IMR-90 (cell line): ENCODE results near the gene GTPBP10. TPM values are rescaled to one million over a fixed set of nuclear protein-coding genes. Genes with fewer than 3 reads are reported as not detected.
A peak's percentile ranks its signal among the peaks of the same experiment; 100 is the strongest.

Experiments used
- ATAC-seq: fragments of 200-7000 bp; cut with Tn5 transposase; 2 replicates; pipeline ENCODE4 v1.9.1; 2020; ENCODE audit warnings: low read depth, mild to moderate bottlenecking, moderate library complexity
- BruUV-seq: library from RNA; stranded (reverse); fragments of 400-500 nt; replicated peaks from 2 replicates; lab custom pipeline; 2021; lab: Mats Ljungman, UMichigan
- CTCF ChIA-PET: fragments of 300-600 bp; formaldehyde crosslinking; extraction: SDS; loops from one replicate; lab custom pipeline; 2021; ENCODE audit warnings: antibody characterized with exemption; lab: Yijun Ruan, JAX
- POLR2A ChIA-PET: fragments of 300-600 bp; sonication (Branson Sonifier 250); formaldehyde crosslinking; loops from one replicate; lab custom pipeline; 2022; ENCODE audit warnings: antibody characterized with exemption; ENCODE audit not compliant: unreplicated experiment; lab: Charles Lee
- DNase-seq: peaks from one replicate; pipeline ENCODE4 v3.0.0; 2013
- H2AFZ ChIP-seq: replicated peaks from 2 replicates; pipeline ENCODE3; 2013; ENCODE audit warnings: low read length, mild to moderate bottlenecking; ENCODE audit not compliant: poor library complexity
- H2AK5ac ChIP-seq: 2 replicates; pipeline ENCODE4 v1.6.1; 2013; ENCODE audit warnings: low read depth, low read length, inconsistent platforms
- H2AK9ac ChIP-seq: replicated peaks from 2 replicates; pipeline ENCODE3; 2013; ENCODE audit warnings: mild to moderate bottlenecking, low read depth, low read length, moderate library complexity; ENCODE audit not compliant: poor library complexity
- H2BK120ac ChIP-seq: 2 replicates; pipeline ENCODE4 v1.6.1; 2013; ENCODE audit warnings: low read depth, low read length, inconsistent platforms
- H2BK15ac ChIP-seq: 3 replicates; pipeline ENCODE4 v1.6.1; 2013; ENCODE audit warnings: low read depth, low read length, inconsistent platforms
- H2BK20ac ChIP-seq: 2 replicates; pipeline ENCODE4 v1.6.1; 2013; ENCODE audit warnings: low read depth, mild to moderate bottlenecking, inconsistent platforms, low read length, moderate library complexity
- H2BK5ac ChIP-seq: 2 replicates; pipeline ENCODE4 v1.6.1; 2013; ENCODE audit warnings: mild to moderate bottlenecking, low read depth, low read length, inconsistent platforms; ENCODE audit not compliant: poor library complexity, severe bottlenecking
- H3K14ac ChIP-seq: replicated peaks from 2 replicates; pipeline ENCODE4 v1.6.1; 2013; ENCODE audit warnings: low read depth, low read length, inconsistent platforms
- H3K18ac ChIP-seq: 2 replicates; pipeline ENCODE4 v1.6.1; 2013; ENCODE audit warnings: low read depth, low read length, control low read depth
- H3K23ac ChIP-seq: 2 replicates; pipeline ENCODE4 v1.6.1; 2013; ENCODE audit warnings: low read depth, low read length, inconsistent platforms
- H3K27ac ChIP-seq: 2 replicates; pipeline ENCODE4 v1.5.1; 2013; ENCODE audit warnings: mild to moderate bottlenecking, control low read depth, low read length; ENCODE audit not compliant: insufficient read depth
- H3K27me3 ChIP-seq: 2 replicates; pipeline ENCODE4 v1.6.1; 2013; ENCODE audit warnings: low read length; ENCODE audit not compliant: control insufficient read depth, insufficient read depth
- H3K36me3 ChIP-seq: 2 replicates; pipeline ENCODE4 v1.6.1; 2013; ENCODE audit warnings: low read length, mixed read lengths; ENCODE audit not compliant: control insufficient read depth, insufficient read depth
- H3K4ac ChIP-seq: 2 replicates; pipeline ENCODE4 v1.6.1; 2013; ENCODE audit warnings: low read depth, low read length, inconsistent platforms
- H3K4me1 ChIP-seq: 2 replicates; pipeline ENCODE4 v1.6.1; 2013; ENCODE audit warnings: low read length, mixed read lengths; ENCODE audit not compliant: control insufficient read depth, insufficient read depth
- H3K4me2 ChIP-seq: 2 replicates; pipeline ENCODE4 v1.6.1; 2013; ENCODE audit warnings: low read depth, mild to moderate bottlenecking, control low read depth, low read length, moderate library complexity
- H3K4me3 ChIP-seq: 2 replicates; pipeline ENCODE4 v1.5.1; 2013; ENCODE audit warnings: low read depth, mild to moderate bottlenecking, control low read depth, low read length, moderate library complexity; ENCODE audit not compliant: insufficient read depth
- H3K56ac ChIP-seq: 2 replicates; pipeline ENCODE4 v1.6.1; 2013; ENCODE audit warnings: low read length, inconsistent platforms; ENCODE audit not compliant: insufficient read depth; ENCODE audit errors: extremely low read depth
- H3K79me1 ChIP-seq, 2 experiments: 2 replicates each; pipeline ENCODE4 v1.6.1; 2013; ENCODE audit warnings: low read length in 2 of 2, inconsistent platforms in 1 of 2, low read depth in 1 of 2
- H3K9ac ChIP-seq: 2 replicates; pipeline ENCODE4 v1.6.1; 2013; ENCODE audit warnings: low read depth, low read length, control low read depth
- H3K9me1 ChIP-seq: 2 replicates; pipeline ENCODE4 v1.6.1; 2013; ENCODE audit warnings: low read length, inconsistent platforms; ENCODE audit not compliant: insufficient read depth
- H3K9me3 ChIP-seq: 2 replicates; pipeline ENCODE4 v1.6.1; 2013; ENCODE audit warnings: low read length; ENCODE audit not compliant: control insufficient read depth, insufficient read depth
- H4K20me1 ChIP-seq: 2 replicates; pipeline ENCODE4 v1.6.1; 2013; ENCODE audit warnings: low read length, inconsistent platforms; ENCODE audit not compliant: insufficient read depth
- H4K5ac ChIP-seq: 2 replicates; pipeline ENCODE4 v1.6.1; 2013; ENCODE audit warnings: mild to moderate bottlenecking, low read depth, low read length, control low read depth
- H4K8ac ChIP-seq, 2 experiments: 2 replicates each; pipeline ENCODE4 v1.6.1; 2013; ENCODE audit warnings: low read depth in 2 of 2, low read length in 2 of 2, control low read depth in 1 of 2, inconsistent platforms in 1 of 2
- H4K91ac ChIP-seq: 2 replicates; pipeline ENCODE4 v1.6.1; 2013; ENCODE audit warnings: low read depth, low read length, inconsistent platforms; ENCODE audit not compliant: insufficient read depth
- BHLHE40 ChIP-seq: fragments of 150-350 bp; IDR thresholded peaks from 2 replicates; pipeline ENCODE4 v1.6.1; 2016; ENCODE audit warnings: mild to moderate bottlenecking, low read depth, low read length
- CEBPB ChIP-seq: IDR thresholded peaks from 2 replicates; pipeline ENCODE4 v1.6.1; 2012; ENCODE audit warnings: low read depth, low read length, improper control_type of control experiment
- FOS ChIP-seq: fragments of 150-350 bp; IDR thresholded peaks from 2 replicates; pipeline ENCODE4 v1.6.1; 2016; ENCODE audit warnings: low read depth, low read length
- MXI1 ChIP-seq: IDR thresholded peaks from 2 replicates; pipeline ENCODE4 v1.6.1; 2012; ENCODE audit warnings: low read depth, mild to moderate bottlenecking, low read length, moderate library complexity, borderline replicate concordance
- NFE2L2 ChIP-seq: fragments of 150-350 bp; IDR thresholded peaks from 2 replicates; pipeline ENCODE4 v1.6.1; 2016; ENCODE audit warnings: low read depth, mild to moderate bottlenecking, low read length
- RAD21 ChIP-seq: IDR thresholded peaks from 2 replicates; pipeline ENCODE4 v1.6.1; 2012; ENCODE audit warnings: low read length, improper control_type of control experiment
- RCOR1 ChIP-seq: IDR thresholded peaks from 2 replicates; pipeline ENCODE4 v1.6.1; 2012; ENCODE audit warnings: mild to moderate bottlenecking, low read length, improper control_type of control experiment; ENCODE audit not compliant: insufficient replicate concordance
- RFX5 ChIP-seq: IDR thresholded peaks from 2 replicates; pipeline ENCODE4 v1.8.0; 2012; ENCODE audit warnings: low read depth, mild to moderate bottlenecking, low read length, moderate library complexity
- WGBS, 2 experiments: methylation state at CpG; one replicate each; pipeline versions ENCODE4 v1.1.5 to v1.1.7; 2013; ENCODE audit warnings: missing lambda C conversion rate in 2 of 2; ENCODE audit not compliant: insufficient read length in 1 of 2; ENCODE audit errors: extremely low coverage in 2 of 2; 5-methylcytosine and 5-hydroxymethylcytosine counted together
- dilution Hi-C: fragments of 300-500 bp; cut with HindIII; formaldehyde crosslinking; loops from one replicate; pipeline ENCODE4 v1.14.3; 2018; ENCODE audit warnings: low sequenced_read_pairs; ENCODE audit not compliant: unreplicated experiment
- in situ Hi-C: fragments of 300-500 bp; cut with MboI; formaldehyde crosslinking; loops from 3 replicates; pipeline ENCODE4 v1.14.3; 2019; ENCODE audit warnings: low sequenced_read_pairs, inconsistent platforms, mixed read lengths
- intact Hi-C: fragments of 100-400 bp; cut with micrococcal nuclease; formaldehyde crosslinking; loops from 2 replicates; pipeline ENCODE4 v1.10.0; 2022
- polyA plus RNA-seq, 3 experiments: library from polyadenylated mRNA; depleted of rRNA; stranded (reverse); fragments of >200 nt; gene quantifications; 2 replicates each; pipeline ENCODE4 v1.2.3, GENCODE V29; 2012; ENCODE audit warnings: low replicate concordance in 1 of 3
- total RNA-seq: library from RNA; depleted of rRNA; stranded (reverse); fragments of >200 nt; gene quantifications from 2 replicates; pipeline ENCODE4 v1.2.3, GENCODE V29; 2012
- TF ChIP-seq, protein P1 (sequence below): fragments of 150-350 bp; IDR thresholded peaks from 2 replicates; pipeline ENCODE4 v1.6.1; 2017; ENCODE audit warnings: mild to moderate bottlenecking, antibody characterized with exemption, low read length, low read depth
- TF ChIP-seq, protein P2 (sequence below): conservative IDR thresholded peaks from 2 replicates; pipeline ENCODE4 v1.5.1; 2012; ENCODE audit warnings: mild to moderate bottlenecking, low read depth, low read length, improper control_type of control experiment

GTPBP10 gene
- total and polyA plus RNA-seq, 2 of the 4 experiments (the other 2 are of a cell fraction): 11.5 to 12.8 TPM

DNA sequence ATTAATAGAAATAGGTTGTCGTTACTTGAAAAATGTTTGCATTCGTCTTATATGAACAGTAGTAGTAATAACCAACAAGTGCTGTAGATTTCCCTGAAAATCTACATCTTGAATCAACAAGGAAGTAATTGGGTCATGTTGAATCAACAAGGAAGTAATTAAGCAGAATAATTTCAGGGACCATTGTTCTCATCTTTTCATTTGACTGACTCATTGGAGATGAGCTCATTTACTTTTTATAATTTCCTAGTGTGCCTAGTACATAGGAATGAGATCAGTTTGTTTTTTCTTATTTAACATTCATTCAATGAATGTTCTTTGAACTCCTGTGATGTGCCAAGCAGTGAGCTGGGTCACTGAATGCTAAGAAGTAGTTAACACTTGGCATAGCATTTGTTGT is 65.0 kb downstream of the GTPBP10 start:
- TF ChIP-seq BHLHE40 (no peak), CEBPB (no peak), RCOR1 (no peak), MXI1 (no peak), FOS (no peak), RFX5 (no peak), NFE2L2 (no peak), RAD21 (no peak)
- TF ChIP-seq, protein P1, sequence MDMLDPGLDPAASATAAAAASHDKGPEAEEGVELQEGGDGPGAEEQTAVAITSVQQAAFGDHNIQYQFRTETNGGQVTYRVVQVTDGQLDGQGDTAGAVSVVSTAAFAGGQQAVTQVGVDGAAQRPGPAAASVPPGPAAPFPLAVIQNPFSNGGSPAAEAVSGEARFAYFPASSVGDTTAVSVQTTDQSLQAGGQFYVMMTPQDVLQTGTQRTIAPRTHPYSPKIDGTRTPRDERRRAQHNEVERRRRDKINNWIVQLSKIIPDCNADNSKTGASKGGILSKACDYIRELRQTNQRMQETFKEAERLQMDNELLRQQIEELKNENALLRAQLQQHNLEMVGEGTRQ: no peak
- TF ChIP-seq, protein P2, sequence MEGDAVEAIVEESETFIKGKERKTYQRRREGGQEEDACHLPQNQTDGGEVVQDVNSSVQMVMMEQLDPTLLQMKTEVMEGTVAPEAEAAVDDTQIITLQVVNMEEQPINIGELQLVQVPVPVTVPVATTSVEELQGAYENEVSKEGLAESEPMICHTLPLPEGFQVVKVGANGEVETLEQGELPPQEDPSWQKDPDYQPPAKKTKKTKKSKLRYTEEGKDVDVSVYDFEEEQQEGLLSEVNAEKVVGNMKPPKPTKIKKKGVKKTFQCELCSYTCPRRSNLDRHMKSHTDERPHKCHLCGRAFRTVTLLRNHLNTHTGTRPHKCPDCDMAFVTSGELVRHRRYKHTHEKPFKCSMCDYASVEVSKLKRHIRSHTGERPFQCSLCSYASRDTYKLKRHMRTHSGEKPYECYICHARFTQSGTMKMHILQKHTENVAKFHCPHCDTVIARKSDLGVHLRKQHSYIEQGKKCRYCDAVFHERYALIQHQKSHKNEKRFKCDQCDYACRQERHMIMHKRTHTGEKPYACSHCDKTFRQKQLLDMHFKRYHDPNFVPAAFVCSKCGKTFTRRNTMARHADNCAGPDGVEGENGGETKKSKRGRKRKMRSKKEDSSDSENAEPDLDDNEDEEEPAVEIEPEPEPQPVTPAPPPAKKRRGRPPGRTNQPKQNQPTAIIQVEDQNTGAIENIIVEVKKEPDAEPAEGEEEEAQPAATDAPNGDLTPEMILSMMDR: no peak
- no TSS peak for BruUV-seq
- peaks cover 4% of the 10 kb centered on the region; the same call in 1 of the 2 replicates for H3K9me1 ChIP-seq
- H3K4me2 ChIP-seq: no peak overlapping the region
- no peak overlapping the region for H3K14ac ChIP-seq
- no peak overlapping the region for H2BK5ac ChIP-seq
- H3K56ac ChIP-seq: no peak overlapping the region
- DNase-seq: peak; percentile 17
- dilution Hi-C loops (no loop called here), intact Hi-C loops (no loop called here), in situ Hi-C loops (no loop called here)
- H2AK9ac ChIP-seq: no peak overlapping the region
- POLR2A ChIA-PET: no interaction called here
- no peak overlapping the region for H2BK15ac ChIP-seq
- no peak overlapping the region for H3K27ac ChIP-seq
- H4K5ac ChIP-seq: no peak overlapping the region
- no peak overlapping the region for H3K9ac ChIP-seq
- H3K4ac ChIP-seq: no peak overlapping the region
- ATAC-seq: no peak
- no peaks in the 10 kb centered on the region for H3K4me1 ChIP-seq
- no peak overlapping the region for H3K4me3 ChIP-seq
- H4K20me1 ChIP-seq: peaks cover 11% of the 10 kb centered on the region; the same call in 1 of the 2 replicates
- H3K27me3 ChIP-seq: no peaks in the 10 kb centered on the region
- no peak overlapping the region for H2AK5ac ChIP-seq
- no peak overlapping the region for H2BK120ac ChIP-seq
- H3K18ac ChIP-seq: no peak overlapping the region
- H2AFZ ChIP-seq: no peak overlapping the region
- CTCF ChIA-PET: no interaction called here
- no peak overlapping the region for H2BK20ac ChIP-seq
- H4K91ac ChIP-seq: no peak overlapping the region
- H3K23ac ChIP-seq: no peak overlapping the region
- peaks cover 19 to 30% of the 10 kb centered on the region in 2 experiments for H3K79me1 ChIP-seq
- peaks cover 22% of the 10 kb centered on the region for H3K36me3 ChIP-seq
- no peaks in the 10 kb centered on the region for H3K9me3 ChIP-seq
- H4K8ac ChIP-seq: no peak overlapping the region
- no CpG with 5 or more reads among the region's 2 CpGs for WGBS, 2 experiments
